ENCODE data around the gene NPEPL1. TPM values are rescaled to one million over a fixed set of nuclear protein-coding genes. Genes with fewer than 3 reads are reported as not detected.
A peak's percentile ranks its signal among the peaks of the same experiment; 100 is the strongest.

NPEPL1 gene
- total and polyA plus RNA-seq, 8 donors = 15.3 to 134 (median 37.8) TPM

GRCh38 chr20:58660855-58661597 lies 31.6 kb upstream of the NPEPL1 start:
- DNase-seq = no peak
- no peak overlapping the region for H3K4me3 ChIP-seq
- no peaks in the 10 kb centered on the region for H3K9me3 ChIP-seq
- 69 to 77% (median 75%) methylated on average over 14 of the region's 14 CpGs for WGBS, 5 donors
- TF ChIP-seq EP300 (IDR thresholded peaks at IDR 0.05) = no peak
- no peak for TF ChIP-seq CTCF (IDR thresholded peaks at IDR 0.05)
- no peak for TF ChIP-seq POLR2AphosphoS5 (IDR thresholded peaks at IDR 0.05)
- no peak for TF ChIP-seq POLR2A (IDR thresholded peaks at IDR 0.05)
- peak overlapping the region in 1 of 5 donors; percentile 5 for H3K27ac ChIP-seq
- H3K36me3 ChIP-seq = peaks cover 6 to 50% (median 38%) of the 10 kb centered on the region in 4 donors
- no peaks in the 10 kb centered on the region for H3K27me3 ChIP-seq
- peaks cover 8 to 50% (median 31%) of the 10 kb centered on the region in 4 donors for H3K4me1 ChIP-seq
- intact Hi-C loops (cut with DNase I; ENCODE audit: low total_unique reads) = no loop called here

GRCh38 chr20:58661598-58662473 lies 30.8 kb upstream of the NPEPL1 start:
- Histone ChIP-seq H3K4me3 (no peak overlapping the region), H3K27ac (peak overlapping the region in 1 of 5 donors; percentile 5), H3K36me3 (peaks cover 6 to 54% (median 40%) of the 10 kb centered on the region in 4 donors), H3K4me1 (peaks cover 1 to 42% (median 23%) of the 10 kb centered on the region in 4 donors), H3K9me3 (no peaks in the 10 kb centered on the region), H3K27me3 (no peaks in the 10 kb centered on the region)
- TF ChIP-seq POLR2AphosphoS5 (IDR thresholded peaks at IDR 0.05) (no peak), POLR2A (IDR thresholded peaks at IDR 0.05) (no peak), EP300 (IDR thresholded peaks at IDR 0.05) (no peak), CTCF (IDR thresholded peaks at IDR 0.05) (no peak)
- WGBS, 5 donors = 68 to 82% (median 78%) methylated on average over 12 of the region's 12 CpGs
- no peak for DNase-seq
- intact Hi-C loops (cut with DNase I; ENCODE audit: low total_unique reads) = no loop called here

DNA sequence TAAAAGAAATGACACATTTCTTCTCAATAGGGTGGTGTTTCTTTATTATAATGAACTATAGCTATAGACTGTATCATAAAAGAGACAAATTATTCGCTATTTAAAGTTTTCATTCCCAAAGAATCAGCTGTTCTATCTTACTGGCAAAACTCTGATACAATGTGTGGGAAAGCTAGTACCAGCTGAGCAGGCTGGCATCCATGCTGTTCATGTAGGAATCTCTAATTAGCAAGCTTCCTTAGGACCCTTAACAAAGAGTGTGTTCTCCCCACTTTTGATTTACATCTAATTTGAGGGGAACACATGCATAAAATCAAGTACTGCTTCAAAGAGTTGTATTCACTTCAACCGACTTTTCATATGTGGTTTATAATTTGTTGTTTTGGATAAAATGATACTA lies 28.3 kb upstream of the NPEPL1 start:
- intact Hi-C loops (cut with DNase I; ENCODE audit: low total_unique reads) = no loop called here
- DNase-seq = no peak
- Histone ChIP-seq H3K4me1 (peaks cover 0 to 18% (median 5%) of the 10 kb centered on the region in 4 donors), H3K36me3 (peaks cover 20 to 76% (median 58%) of the 10 kb centered on the region in 4 donors), H3K4me3 (no peak overlapping the region), H3K27me3 (no peaks in the 10 kb centered on the region), H3K9me3 (no peaks in the 10 kb centered on the region), H3K27ac (no peak overlapping the region)
- 84 to 94% (median 90%) methylated on average over 2 of the region's 2 CpGs for WGBS, 5 donors
- TF ChIP-seq POLR2A (IDR thresholded peaks at IDR 0.05) (no peak), POLR2AphosphoS5 (IDR thresholded peaks at IDR 0.05) (no peak)

DNA sequence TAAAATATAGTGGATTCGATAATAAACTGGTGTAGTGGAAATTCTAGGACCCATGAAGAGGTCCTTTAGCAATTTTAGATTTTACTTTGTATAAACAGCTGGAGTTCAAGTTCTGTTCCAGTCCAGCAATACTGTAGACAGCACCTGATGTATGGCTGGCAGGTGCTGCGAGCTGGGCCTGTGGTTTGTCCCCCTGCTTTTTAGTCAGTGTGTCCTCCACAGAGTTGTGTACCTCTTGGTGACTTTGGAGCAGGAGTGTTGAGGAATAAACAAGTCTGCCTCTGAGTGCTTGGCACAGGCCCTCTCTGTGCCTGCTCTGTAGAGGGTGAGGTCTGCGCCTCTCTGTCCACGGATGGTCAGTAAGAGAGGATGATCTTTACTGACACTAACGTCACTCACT lies 27.7 kb upstream of the NPEPL1 start:
- H3K27ac ChIP-seq = no peak overlapping the region
- H3K27me3 ChIP-seq = no peaks in the 10 kb centered on the region
- no peaks in the 10 kb centered on the region for H3K9me3 ChIP-seq
- intact Hi-C loops (cut with DNase I; ENCODE audit: low total_unique reads) = no loop called here
- DNase-seq = no peak
- peaks cover 0 to 13% (median 2%) of the 10 kb centered on the region in 4 donors for H3K4me1 ChIP-seq
- peaks cover 26 to 79% (median 64%) of the 10 kb centered on the region in 4 donors for H3K36me3 ChIP-seq
- WGBS, 5 donors = 85 to 95% (median 92%) methylated on average over 5 of the region's 5 CpGs
- H3K4me3 ChIP-seq = no peak overlapping the region
- TF ChIP-seq POLR2A (IDR thresholded peaks at IDR 0.05) (no peak), CTCF (IDR thresholded peaks at IDR 0.05) (no peak), EP300 (IDR thresholded peaks at IDR 0.05) (no peak), POLR2AphosphoS5 (IDR thresholded peaks at IDR 0.05) (no peak)
